ENCODE data around the gene SLC23A2. TPM values are rescaled to one million over a fixed set of nuclear protein-coding genes. Genes with fewer than 3 reads are reported as not detected.

Gene SLC23A2
- total RNA-seq, 1 experiment from 2014 or later: 14.6 TPM

DNA sequence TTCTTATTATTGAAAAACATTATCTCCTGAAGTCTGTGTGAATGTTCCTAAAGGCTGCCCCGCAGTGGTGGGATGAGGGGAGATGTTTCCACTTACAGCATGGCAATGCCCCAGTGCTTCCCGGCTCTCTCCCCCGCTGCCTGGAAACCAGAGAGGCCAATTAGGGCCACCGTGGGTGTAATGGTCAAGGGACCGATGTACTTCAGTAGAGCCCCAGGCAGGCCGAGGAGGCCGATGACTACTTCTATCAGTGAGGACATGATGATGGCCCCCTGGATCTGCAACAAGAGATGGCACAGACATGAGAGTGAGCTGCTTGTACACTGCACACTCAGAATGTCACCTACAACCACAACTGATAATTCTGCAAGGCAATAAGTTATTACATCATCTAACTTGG lies 117.8 kb downstream of the SLC23A2 start:
- Histone ChIP-seq H3K9me3 (ENCODE audit: control insufficient read depth, insufficient read depth, low read depth, low read length) (no peaks in the 10 kb centered on the region), H3K36me3 (ENCODE audit: control insufficient read depth, insufficient read depth, low read length) (peaks cover 3% of the 10 kb centered on the region; the same call in 1 of the 2 replicates), H3K27ac (ENCODE audit: low read length) (no peak overlapping the region), H3K27me3 (ENCODE audit: control insufficient read depth, insufficient read depth, low read length) (no peaks in the 10 kb centered on the region), H3K4me3 (ENCODE audit: low read depth in 2 of 2, low read length in 2 of 2) (no peak overlapping the region), H3K4me1 (ENCODE audit: control insufficient read depth, insufficient read depth, low read length) (no peaks in the 10 kb centered on the region)
- CTCF ChIA-PET: no interaction called here
- intact Hi-C loops (cut with micrococcal nuclease; ENCODE audit: unreplicated experiment) (no loop called here), in situ Hi-C loops (cut with HindIII; ENCODE audit: low pct_unique_long_range_greater_than_20kb, low sequenced_read_pairs) (no loop called here)
- TF ChIP-seq, protein P1, sequence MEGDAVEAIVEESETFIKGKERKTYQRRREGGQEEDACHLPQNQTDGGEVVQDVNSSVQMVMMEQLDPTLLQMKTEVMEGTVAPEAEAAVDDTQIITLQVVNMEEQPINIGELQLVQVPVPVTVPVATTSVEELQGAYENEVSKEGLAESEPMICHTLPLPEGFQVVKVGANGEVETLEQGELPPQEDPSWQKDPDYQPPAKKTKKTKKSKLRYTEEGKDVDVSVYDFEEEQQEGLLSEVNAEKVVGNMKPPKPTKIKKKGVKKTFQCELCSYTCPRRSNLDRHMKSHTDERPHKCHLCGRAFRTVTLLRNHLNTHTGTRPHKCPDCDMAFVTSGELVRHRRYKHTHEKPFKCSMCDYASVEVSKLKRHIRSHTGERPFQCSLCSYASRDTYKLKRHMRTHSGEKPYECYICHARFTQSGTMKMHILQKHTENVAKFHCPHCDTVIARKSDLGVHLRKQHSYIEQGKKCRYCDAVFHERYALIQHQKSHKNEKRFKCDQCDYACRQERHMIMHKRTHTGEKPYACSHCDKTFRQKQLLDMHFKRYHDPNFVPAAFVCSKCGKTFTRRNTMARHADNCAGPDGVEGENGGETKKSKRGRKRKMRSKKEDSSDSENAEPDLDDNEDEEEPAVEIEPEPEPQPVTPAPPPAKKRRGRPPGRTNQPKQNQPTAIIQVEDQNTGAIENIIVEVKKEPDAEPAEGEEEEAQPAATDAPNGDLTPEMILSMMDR (IDR thresholded peaks at IDR 0.05): no peak
- TF ChIP-seq SIN3A (IDR thresholded peaks at IDR 0.05; ENCODE audit: borderline replicate concordance, insufficient read depth, low read depth, low read length) (no peak), POLR2AphosphoS5 (IDR thresholded peaks at IDR 0.05; ENCODE audit: low read depth, low read length) (no peak)
- no peak for ATAC-seq
- POLR2A ChIA-PET: interaction anchor here (0.5 kb wide), 1 partner anchor 572 kb away, joined by 15 read pairs; no protein-coding TSS in a partner anchor
- BruUV-seq (replicated peaks): no TSS peak
- DNase-seq (ENCODE audit: low read depth, low spot score): no peak

DNA sequence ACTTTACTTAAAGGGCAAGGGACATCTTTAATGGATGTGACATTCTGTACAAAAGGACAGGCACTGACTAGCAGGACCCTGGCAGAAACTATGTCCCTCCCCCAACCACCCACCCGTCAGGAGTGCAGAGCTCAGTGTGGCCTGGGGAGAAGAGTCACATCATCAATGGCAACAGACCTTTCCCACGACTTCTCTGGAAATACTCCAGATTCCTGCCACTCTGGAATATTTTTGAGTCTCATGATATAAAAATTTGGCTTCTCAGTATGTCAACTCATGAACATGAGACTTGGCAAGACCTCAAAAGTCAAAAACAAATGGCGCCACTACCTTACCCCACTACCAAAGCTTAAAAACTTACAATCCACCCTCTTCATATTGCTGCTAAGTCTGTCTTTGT lies 118.3 kb downstream of the SLC23A2 start:
- ChIA-PET CTCF (no interaction called here), POLR2A (no interaction called here)
- no peak for TF ChIP-seq TCF7L2 (IDR thresholded peaks at IDR 0.05; ENCODE audit: low read depth, low read length)
- TF ChIP-seq, protein P1 (IDR thresholded peaks at IDR 0.05): no peak
- TF ChIP-seq, protein P2, sequence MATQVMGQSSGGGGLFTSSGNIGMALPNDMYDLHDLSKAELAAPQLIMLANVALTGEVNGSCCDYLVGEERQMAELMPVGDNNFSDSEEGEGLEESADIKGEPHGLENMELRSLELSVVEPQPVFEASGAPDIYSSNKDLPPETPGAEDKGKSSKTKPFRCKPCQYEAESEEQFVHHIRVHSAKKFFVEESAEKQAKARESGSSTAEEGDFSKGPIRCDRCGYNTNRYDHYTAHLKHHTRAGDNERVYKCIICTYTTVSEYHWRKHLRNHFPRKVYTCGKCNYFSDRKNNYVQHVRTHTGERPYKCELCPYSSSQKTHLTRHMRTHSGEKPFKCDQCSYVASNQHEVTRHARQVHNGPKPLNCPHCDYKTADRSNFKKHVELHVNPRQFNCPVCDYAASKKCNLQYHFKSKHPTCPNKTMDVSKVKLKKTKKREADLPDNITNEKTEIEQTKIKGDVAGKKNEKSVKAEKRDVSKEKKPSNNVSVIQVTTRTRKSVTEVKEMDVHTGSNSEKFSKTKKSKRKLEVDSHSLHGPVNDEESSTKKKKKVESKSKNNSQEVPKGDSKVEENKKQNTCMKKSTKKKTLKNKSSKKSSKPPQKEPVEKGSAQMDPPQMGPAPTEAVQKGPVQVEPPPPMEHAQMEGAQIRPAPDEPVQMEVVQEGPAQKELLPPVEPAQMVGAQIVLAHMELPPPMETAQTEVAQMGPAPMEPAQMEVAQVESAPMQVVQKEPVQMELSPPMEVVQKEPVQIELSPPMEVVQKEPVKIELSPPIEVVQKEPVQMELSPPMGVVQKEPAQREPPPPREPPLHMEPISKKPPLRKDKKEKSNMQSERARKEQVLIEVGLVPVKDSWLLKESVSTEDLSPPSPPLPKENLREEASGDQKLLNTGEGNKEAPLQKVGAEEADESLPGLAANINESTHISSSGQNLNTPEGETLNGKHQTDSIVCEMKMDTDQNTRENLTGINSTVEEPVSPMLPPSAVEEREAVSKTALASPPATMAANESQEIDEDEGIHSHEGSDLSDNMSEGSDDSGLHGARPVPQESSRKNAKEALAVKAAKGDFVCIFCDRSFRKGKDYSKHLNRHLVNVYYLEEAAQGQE (IDR thresholded peaks at IDR 0.05; ENCODE audit: insufficient read depth in 1 of 2, low read depth in 2 of 2, low read length in 1 of 2): no peak
- no peak for TF ChIP-seq SIN3A (IDR thresholded peaks at IDR 0.05; ENCODE audit: borderline replicate concordance, insufficient read depth, low read depth, low read length)
- no peak for TF ChIP-seq POLR2AphosphoS5 (IDR thresholded peaks at IDR 0.05; ENCODE audit: low read depth, low read length)
- H3K4me3 ChIP-seq (ENCODE audit: low read depth in 2 of 2, low read length in 2 of 2): no peak overlapping the region
- intact Hi-C loops (cut with micrococcal nuclease; ENCODE audit: unreplicated experiment) (no loop called here), in situ Hi-C loops (cut with HindIII; ENCODE audit: low pct_unique_long_range_greater_than_20kb, low sequenced_read_pairs) (no loop called here)
- DNase-seq (ENCODE audit: low read depth, low spot score): no peak
- BruUV-seq (replicated peaks): no TSS peak
- no peaks in the 10 kb centered on the region for H3K9me3 ChIP-seq (ENCODE audit: control insufficient read depth, insufficient read depth, low read depth, low read length)
- no peak for ATAC-seq
- peaks cover 3% of the 10 kb centered on the region; the same call in 1 of the 2 replicates for H3K36me3 ChIP-seq (ENCODE audit: control insufficient read depth, insufficient read depth, low read length)
- H3K27me3 ChIP-seq (ENCODE audit: control insufficient read depth, insufficient read depth, low read length): no peaks in the 10 kb centered on the region
- H3K4me1 ChIP-seq (ENCODE audit: control insufficient read depth, insufficient read depth, low read length): no peaks in the 10 kb centered on the region
- no peak overlapping the region for H3K27ac ChIP-seq (ENCODE audit: low read length)

Measured in Panc1 (cell line).